ENCODE data around the gene PTPRE. TPM values are rescaled to one million over a fixed set of nuclear protein-coding genes. Genes with fewer than 3 reads are reported as not detected.

The PTPRE gene
- total RNA-seq, 1 experiment from 2014 or later: 11.6 TPM

GRCh38 chr10:127903789-127904188 lies 3.1 kb upstream of the PTPRE start:
- TF ChIP-seq CTCF (conservative IDR thresholded peaks at IDR 0.05; ENCODE audit: low read depth, low read length) (no peak), EZH2 (IDR thresholded peaks at IDR 0.05; ENCODE audit: borderline replicate concordance, low read depth, low read length, poor library complexity, severe bottlenecking) (no peak)
- Histone ChIP-seq H3K27ac (ENCODE audit: low read depth, low read length, poor library complexity, severe bottlenecking) (no peak overlapping the region), H3K4me1 (ENCODE audit: insufficient read depth, low read length, poor library complexity, severe bottlenecking) (no peaks in the 10 kb centered on the region), H3K36me3 (ENCODE audit: insufficient read depth, low read length, poor library complexity, severe bottlenecking) (no peaks in the 10 kb centered on the region), H3K9me3 (ENCODE audit: low read depth, low read length, poor library complexity, severe bottlenecking) (no peaks in the 10 kb centered on the region), H3K27me3 (replicated peaks; ENCODE audit: insufficient read depth, low read depth, low read length, poor library complexity) (peaks cover 10% of the 10 kb centered on the region), H3K4me3 (ENCODE audit: low read depth, low read length, poor library complexity, severe bottlenecking) (no peak overlapping the region)
- ChIA-PET POLR2A (ENCODE audit: low non-redundant PET) (no interaction called here), CTCF (no interaction called here)
- no peak for DNase-seq (ENCODE audit: low spot score)
- intact Hi-C loops (cut with micrococcal nuclease; ENCODE audit: unreplicated experiment): no loop called here
- BruUV-seq (replicated peaks): no TSS peak

- intact Hi-C loops (cut with micrococcal nuclease; ENCODE audit: unreplicated experiment): no loop called here
- TF ChIP-seq CTCF (conservative IDR thresholded peaks at IDR 0.05; ENCODE audit: low read depth, low read length) (no peak), EZH2 (IDR thresholded peaks at IDR 0.05; ENCODE audit: borderline replicate concordance, low read depth, low read length, poor library complexity, severe bottlenecking) (no peak)
- no peaks in the 10 kb centered on the region for H3K36me3 ChIP-seq (ENCODE audit: insufficient read depth, low read length, poor library complexity, severe bottlenecking)
- no peaks in the 10 kb centered on the region for H3K4me1 ChIP-seq (ENCODE audit: insufficient read depth, low read length, poor library complexity, severe bottlenecking)
- H3K4me3 ChIP-seq (ENCODE audit: low read depth, low read length, poor library complexity, severe bottlenecking): no peak overlapping the region
- ChIA-PET POLR2A (ENCODE audit: low non-redundant PET) (no interaction called here), CTCF (interaction anchor here (3.5 kb wide), 1 partner anchor 106 kb away, joined by 65 read pairs; no protein-coding TSS in a partner anchor)
- DNase-seq (ENCODE audit: low spot score): no peak
- no peak overlapping the region for H3K27ac ChIP-seq (ENCODE audit: low read depth, low read length, poor library complexity, severe bottlenecking)
- H3K9me3 ChIP-seq (ENCODE audit: low read depth, low read length, poor library complexity, severe bottlenecking): no peaks in the 10 kb centered on the region
- peaks cover 7% of the 10 kb centered on the region for H3K27me3 ChIP-seq (replicated peaks; ENCODE audit: insufficient read depth, low read depth, low read length, poor library complexity)
- BruUV-seq (replicated peaks): no TSS peak
Measured at GRCh38 chr10:127904311-127905000, 2.4 kb upstream of the PTPRE start.

- intact Hi-C loops (cut with micrococcal nuclease; ENCODE audit: unreplicated experiment): no loop called here
- ChIA-PET POLR2A (ENCODE audit: low non-redundant PET) (interaction anchor here (0.6 kb wide), 1 partner anchor 879 kb away, joined by 4 read pairs; no protein-coding TSS in a partner anchor), CTCF (interaction anchor here (2.2 to 3.5 kb wide), 2 partner anchors 105 to 164 kb away, joined by 17 to 65 read pairs; no protein-coding TSS in a partner anchor)
- BruUV-seq (replicated peaks): no TSS peak
- Histone ChIP-seq H3K4me1 (ENCODE audit: insufficient read depth, low read length, poor library complexity, severe bottlenecking) (no peaks in the 10 kb centered on the region), H3K27ac (ENCODE audit: low read depth, low read length, poor library complexity, severe bottlenecking) (no peak overlapping the region), H3K9me3 (ENCODE audit: low read depth, low read length, poor library complexity, severe bottlenecking) (no peaks in the 10 kb centered on the region), H3K36me3 (ENCODE audit: insufficient read depth, low read length, poor library complexity, severe bottlenecking) (no peaks in the 10 kb centered on the region), H3K4me3 (ENCODE audit: low read depth, low read length, poor library complexity, severe bottlenecking) (no peak overlapping the region), H3K27me3 (replicated peaks; ENCODE audit: insufficient read depth, low read depth, low read length, poor library complexity) (peaks cover 7% of the 10 kb centered on the region)
- TF ChIP-seq EZH2 (IDR thresholded peaks at IDR 0.05; ENCODE audit: borderline replicate concordance, low read depth, low read length, poor library complexity, severe bottlenecking) (no peak), CTCF (conservative IDR thresholded peaks at IDR 0.05; ENCODE audit: low read depth, low read length) (no peak)
- DNase-seq (ENCODE audit: low spot score): no peak
Measured at GRCh38 chr10:127905001-127905847, 1.7 kb upstream of the PTPRE start.

All from A673 (cell line).